Measurements from ENCODE around the gene KCNK16. TPM values are rescaled to one million over a fixed set of nuclear protein-coding genes. Genes with fewer than 3 reads are reported as not detected.

Gene KCNK16
- total and polyA plus RNA-seq, 2 experiments from 2014 or later: not detected

GRCh38 chr6:39296745-39297640, 25.5 kb downstream of the KCNK16 start:
- H3K79me2 ChIP-seq: no peaks in the 10 kb centered on the region
- H3K9me2 ChIP-seq (replicated peaks; ENCODE audit: insufficient read depth): no peaks in the 10 kb centered on the region
- H3K27me3 ChIP-seq: peaks cover 2% of the 10 kb centered on the region
- H3K4me3 ChIP-seq: no peak overlapping the region
- no peaks in the 10 kb centered on the region for H4K20me1 ChIP-seq (ENCODE audit: insufficient read depth, poor library complexity, severe bottlenecking)
- no peak overlapping the region for H2AFZ ChIP-seq
- H3K4me2 ChIP-seq: no peak overlapping the region
- DNase-seq (ENCODE audit: low spot score): no peak
- no peak overlapping the region for H3K27ac ChIP-seq
- 84% methylated on average over 18 of the region's 18 CpGs for WGBS (ENCODE audit: low lambda C conversion rate, missing lambda C conversion rate)
- TF ChIP-seq CTCF (IDR thresholded peaks at IDR 0.05; ENCODE audit: poor library complexity) (no peak), EZH2phosphoT487 (IDR thresholded peaks at IDR 0.05; ENCODE audit: low read depth, severe bottlenecking, unreplicated experiment) (no peak), EZH2 (IDR thresholded peaks at IDR 0.05; ENCODE audit: borderline replicate concordance) (no peak)
- no peaks in the 10 kb centered on the region for H3K9me3 ChIP-seq (ENCODE audit: low read depth)
- no peaks in the 10 kb centered on the region for H3K4me1 ChIP-seq (ENCODE audit: insufficient read depth)
- no peaks in the 10 kb centered on the region for H3K36me3 ChIP-seq (replicated peaks; ENCODE audit: insufficient read depth, low read depth)

- H3K27ac ChIP-seq: no peak overlapping the region
- H3K4me2 ChIP-seq: no peak overlapping the region
- H4K20me1 ChIP-seq (ENCODE audit: insufficient read depth, poor library complexity, severe bottlenecking): no peaks in the 10 kb centered on the region
- H3K9me3 ChIP-seq (ENCODE audit: low read depth): no peaks in the 10 kb centered on the region
- peaks cover 2% of the 10 kb centered on the region for H3K27me3 ChIP-seq
- no peak overlapping the region for H3K4me3 ChIP-seq
- no peaks in the 10 kb centered on the region for H3K4me1 ChIP-seq (ENCODE audit: insufficient read depth)
- H3K36me3 ChIP-seq (replicated peaks; ENCODE audit: insufficient read depth, low read depth): no peaks in the 10 kb centered on the region
- H3K9me2 ChIP-seq (replicated peaks; ENCODE audit: insufficient read depth): no peaks in the 10 kb centered on the region
- DNase-seq (ENCODE audit: low spot score): peak; percentile 32
- WGBS (ENCODE audit: low lambda C conversion rate, missing lambda C conversion rate): 69% methylated on average over 5 of the region's 5 CpGs
- TF ChIP-seq EZH2 (IDR thresholded peaks at IDR 0.05; ENCODE audit: borderline replicate concordance): no peak
- no peak for TF ChIP-seq EZH2phosphoT487 (IDR thresholded peaks at IDR 0.05; ENCODE audit: low read depth, severe bottlenecking, unreplicated experiment)
- no peak for TF ChIP-seq CTCF (IDR thresholded peaks at IDR 0.05; ENCODE audit: poor library complexity)
- H2AFZ ChIP-seq: no peak overlapping the region
- H3K79me2 ChIP-seq: no peaks in the 10 kb centered on the region
Observed at GRCh38 chr6:39295611-39296011, 26.9 kb downstream of the KCNK16 start.

GRCh38 chr6:39294899-39295298, 27.6 kb downstream of the KCNK16 start:
- no peak for DNase-seq (ENCODE audit: low spot score)
- Histone ChIP-seq H3K9me2 (replicated peaks; ENCODE audit: insufficient read depth) (no peaks in the 10 kb centered on the region), H3K9me3 (ENCODE audit: low read depth) (no peaks in the 10 kb centered on the region), H3K4me1 (ENCODE audit: insufficient read depth) (no peaks in the 10 kb centered on the region), H3K4me3 (no peak overlapping the region), H3K79me2 (no peaks in the 10 kb centered on the region), H3K36me3 (replicated peaks; ENCODE audit: insufficient read depth, low read depth) (no peaks in the 10 kb centered on the region), H4K20me1 (ENCODE audit: insufficient read depth, poor library complexity, severe bottlenecking) (no peaks in the 10 kb centered on the region), H2AFZ (no peak overlapping the region), H3K4me2 (no peak overlapping the region), H3K27me3 (peaks cover 2% of the 10 kb centered on the region), H3K27ac (no peak overlapping the region)
- WGBS (ENCODE audit: low lambda C conversion rate, missing lambda C conversion rate): 77% methylated on average over 1 of the region's 1 CpG
- no peak for TF ChIP-seq EZH2phosphoT487 (IDR thresholded peaks at IDR 0.05; ENCODE audit: low read depth, severe bottlenecking, unreplicated experiment)
- TF ChIP-seq EZH2 (IDR thresholded peaks at IDR 0.05; ENCODE audit: borderline replicate concordance): no peak
- no peak for TF ChIP-seq CTCF (IDR thresholded peaks at IDR 0.05; ENCODE audit: poor library complexity)
